Endothelial cell of umbilical vein (primary cell): ENCODE data around the gene PDX1. TPM values are rescaled to one million over a fixed set of nuclear protein-coding genes. Genes with fewer than 3 reads are reported as not detected.

Experiments
- BruUV-seq: library from RNA; stranded (reverse); fragments of 400-500 nt; replicated peaks from 2 replicates; lab custom pipeline; 2021; lab: Mats Ljungman, UMichigan
- CTCF ChIA-PET: fragments of 300-600, 350-600 bp; sonication (Branson Sonifier 250); formaldehyde crosslinking; loops from one replicate; lab custom pipeline; 2021; ENCODE audit warnings: antibody characterized with exemption, inconsistent platforms; lab: Charles Lee
- POLR2A ChIA-PET: fragments of 300-600, 350-600 bp; sonication (Branson Sonifier 250); formaldehyde crosslinking; loops from one replicate; lab custom pipeline; 2021; ENCODE audit warnings: antibody characterized with exemption, inconsistent platforms; lab: Charles Lee
- DNase-seq: peaks from one replicate; pipeline ENCODE4 v3.0.0-alpha.2; 2011; ENCODE audit warnings: low read depth, low spot score
- FAIRE-seq: peaks from 2 replicates; lab custom pipeline; 2011; peaks lifted over from hg19 to GRCh38; lab: Jason Lieb, UNC
- H2AFZ ChIP-seq: 2 replicates; pipeline ENCODE4 v1.6.0; 2012; ENCODE audit warnings: low read depth, low read length, control low read depth, inconsistent platforms
- H3K27ac ChIP-seq: 2 replicates; pipeline ENCODE4 v1.5.1; 2011; ENCODE audit warnings: low read depth, mild to moderate bottlenecking, control low read depth, low read length, moderate library complexity; ENCODE audit not compliant: insufficient read depth
- H3K27me3 ChIP-seq, 2 experiments: 2 replicates each; pipeline versions ENCODE4 v1.6.0 to v1.6.1; 2011; ENCODE audit warnings: low read length in 2 of 2, mixed read lengths in 1 of 2; ENCODE audit not compliant: control insufficient read depth in 2 of 2, insufficient read depth in 2 of 2
- H3K36me3 ChIP-seq, 2 experiments: 2 replicates in 1 of 2; 3 replicates in 1 of 2; pipeline ENCODE4 v1.5.1; 2011; ENCODE audit warnings: low read length in 2 of 2, mild to moderate bottlenecking in 1 of 2, moderate library complexity in 1 of 2; ENCODE audit not compliant: control insufficient read depth in 2 of 2, insufficient read depth in 2 of 2; ENCODE audit errors: extremely low read depth in 1 of 2
- H3K4me1 ChIP-seq: 3 replicates; pipeline ENCODE4 v1.5.1; 2011; ENCODE audit warnings: mild to moderate bottlenecking, low read length; ENCODE audit not compliant: control insufficient read depth, insufficient read depth; ENCODE audit errors: extremely low read depth
- H3K4me2 ChIP-seq: 2 replicates; pipeline ENCODE4 v1.6.1; 2011; ENCODE audit warnings: low read length, control low read depth, mixed read lengths; ENCODE audit not compliant: insufficient read depth
- H3K4me3 ChIP-seq, 3 experiments: fragments of 200-600 bp in 1 of 3; sonication (generic), shearing (Covaris generic) in 1 of 3; replicated peaks in 1 of 3; 2 replicates each; pipeline ENCODE4 v1.5.1; 2011 to 2016; ENCODE audit warnings: control low read depth in 3 of 3, low read length in 3 of 3, mild to moderate bottlenecking in 2 of 3, inconsistent platforms in 1 of 3, low read depth in 1 of 3, moderate library complexity in 1 of 3; ENCODE audit not compliant: insufficient read depth in 1 of 3
- H3K79me2 ChIP-seq: 2 replicates; pipeline ENCODE4 v1.6.0; 2012; ENCODE audit warnings: low read length, inconsistent platforms; ENCODE audit not compliant: control insufficient read depth, insufficient read depth
- H3K9ac ChIP-seq: replicated peaks from 2 replicates; pipeline ENCODE3; 2011; ENCODE audit warnings: low read length, control low read depth; ENCODE audit not compliant: insufficient read depth; ENCODE audit errors: extremely low read depth
- H3K9me1 ChIP-seq: replicated peaks from 3 replicates; pipeline ENCODE4 v1.6.0; 2011; ENCODE audit warnings: mild to moderate bottlenecking, low read length; ENCODE audit not compliant: control insufficient read depth, insufficient read depth; ENCODE audit errors: extremely low read depth
- H3K9me3 ChIP-seq: replicated peaks from 2 replicates; pipeline ENCODE4 v1.5.1; 2012; ENCODE audit warnings: low read length, inconsistent platforms; ENCODE audit not compliant: control insufficient read depth, insufficient read depth
- H4K20me1 ChIP-seq: replicated peaks from 2 replicates; pipeline ENCODE3; 2011; ENCODE audit warnings: mild to moderate bottlenecking, low read length; ENCODE audit not compliant: control insufficient read depth, insufficient read depth; ENCODE audit errors: extremely low read depth
- EZH2 ChIP-seq: IDR thresholded peaks from 2 replicates; pipeline ENCODE4 v1.6.1; 2012; ENCODE audit warnings: borderline replicate concordance, low read depth, mild to moderate bottlenecking, moderate library complexity, low read length, inconsistent platforms; ENCODE audit not compliant: severe bottlenecking
- FOS ChIP-seq: IDR thresholded peaks from 2 replicates; pipeline ENCODE4 v1.6.1; 2011; ENCODE audit warnings: mild to moderate bottlenecking, low read length, moderate library complexity, borderline replicate concordance; ENCODE audit not compliant: insufficient read depth
- JUN ChIP-seq: IDR thresholded peaks from 2 replicates; pipeline ENCODE4 v1.6.1; 2011; ENCODE audit warnings: borderline replicate concordance, low read depth; ENCODE audit not compliant: insufficient read length, insufficient read depth
- MAX ChIP-seq: IDR thresholded peaks from 2 replicates; pipeline ENCODE4 v1.6.1; 2011; ENCODE audit not compliant: insufficient read depth, insufficient read length
- MYC ChIP-seq: IDR thresholded peaks from one replicate; pipeline ENCODE4 v1.6.1; 2011; ENCODE audit warnings: mild to moderate bottlenecking, low read depth, low read length
- POLR2A ChIP-seq: IDR thresholded peaks from 2 replicates; pipeline ENCODE4 v1.6.1; 2012; ENCODE audit warnings: low read depth, mild to moderate bottlenecking, control low read depth, low read length
- dilution Hi-C: fragments of 300-500 bp; cut with MboI; formaldehyde crosslinking; loops from one replicate; pipeline ENCODE4 v1.15.0; 2019; ENCODE audit warnings: low sequenced_read_pairs; ENCODE audit not compliant: extremely low pct_ligation_motif_present
- intact Hi-C: fragments of 100-400 bp; cut with micrococcal nuclease; formaldehyde crosslinking; loops from one replicate; pipeline ENCODE4 v1.10.0; 2022
- polyA plus RNA-seq, 4 experiments: library from polyadenylated mRNA; depleted of rRNA in 3 of 4; stranded (reverse) in 3 of 4; unstranded in 1 of 4; fragments of >200 nt; gene quantifications; 2 replicates each; pipeline versions ENCODE4 v1.2.1 to v1.2.3, GENCODE V29; 2011 to 2012; ENCODE audit warnings: missing spikeins in 1 of 4
- total RNA-seq: library from RNA; stranded (reverse); gene quantifications from 2 replicates; pipeline ENCODE4 v1.2.3, GENCODE V29; 2021
- TF ChIP-seq, protein P1 (sequence below), 2 donors: IDR thresholded peaks; 1 replicate in 1 of 2; 2 replicates in 1 of 2; pipeline ENCODE4 v1.5.1; 2011; ENCODE audit warnings: low read length in 2 of 2, mild to moderate bottlenecking in 2 of 2, moderate library complexity in 2 of 2, control low read depth in 1 of 2, inconsistent platforms in 1 of 2, low read depth in 1 of 2; ENCODE audit not compliant: insufficient read depth in 1 of 2; ENCODE audit errors: extremely low read depth in 1 of 2

The PDX1 gene
- total and polyA plus RNA-seq, 2 donors (not counting 3 experiments of a cell fraction or from before 2014, with no cell fraction given), result not detected

DNA sequence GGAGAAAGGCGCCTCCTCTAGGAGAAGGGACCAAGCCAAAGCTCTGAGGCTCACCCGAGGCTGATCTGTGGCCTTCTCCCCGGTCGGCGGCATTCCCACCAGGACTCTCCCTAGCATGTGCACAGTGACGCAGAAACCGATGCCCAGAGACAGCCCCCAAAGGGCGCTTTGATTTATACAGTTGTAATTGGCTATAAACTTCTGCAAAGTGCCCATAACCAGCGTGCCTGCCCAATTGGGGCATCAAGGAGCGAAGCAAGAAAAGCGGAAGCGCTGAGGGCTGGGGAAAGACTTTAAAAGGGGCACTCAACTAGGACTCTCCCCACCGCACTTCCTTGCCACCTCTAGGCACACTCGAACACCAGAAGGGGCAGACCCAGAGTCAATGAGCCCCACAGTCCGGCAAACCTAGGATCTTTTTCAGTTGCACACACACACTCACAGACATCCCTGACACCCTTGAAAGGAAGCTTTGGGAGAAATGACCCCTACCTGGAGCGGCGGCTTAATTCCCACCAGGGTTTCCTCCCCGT, 47.5 kb downstream of the PDX1 start:
- CTCF ChIA-PET, result interaction anchor here (0.9 to 1.8 kb wide), 4 partner anchors 13 to 605 kb away, joined by 3 to 6 read pairs (median 4); no protein-coding TSS in a partner anchor

DNA sequence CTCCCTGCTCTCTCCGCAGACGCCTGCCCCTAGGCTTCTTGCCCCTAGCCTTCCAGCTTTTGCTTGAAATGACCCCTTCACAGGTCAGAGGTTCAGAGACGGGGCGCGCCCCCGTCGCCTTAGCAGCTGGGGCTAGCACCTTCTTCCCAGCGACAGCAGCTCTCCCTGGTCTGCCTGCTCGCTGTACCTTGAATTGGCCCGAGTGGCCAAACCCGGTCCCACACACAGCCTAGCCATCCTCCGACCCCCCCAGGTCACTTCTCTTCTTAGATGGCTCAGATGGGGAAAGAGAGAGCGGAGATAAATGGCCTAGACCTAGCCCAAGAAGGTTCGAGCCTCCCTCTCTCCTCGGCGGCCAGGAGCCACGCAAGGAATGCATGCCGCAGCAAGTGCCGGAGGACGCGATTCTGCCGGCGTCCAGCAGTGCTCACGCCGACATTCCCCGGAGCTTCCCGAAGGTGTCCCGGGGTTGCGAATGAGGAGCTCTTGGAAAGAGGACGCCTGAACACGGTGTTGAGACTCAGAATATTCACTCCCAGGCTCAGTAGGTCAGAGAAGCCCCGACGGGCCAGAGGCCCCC, 48.0 kb downstream of the PDX1 start:
- Histone ChIP-seq H3K9me1 (no peaks in the 10 kb centered on the region), H2AFZ (no peak overlapping the region), H3K9ac (no peak overlapping the region), H3K4me1 (no peaks in the 10 kb centered on the region), H3K4me3 (no peak overlapping the region), H3K4me2 (no peak overlapping the region), H3K36me3 (no peaks in the 10 kb centered on the region), H4K20me1 (no peaks in the 10 kb centered on the region), H3K27ac (no peak overlapping the region), H3K79me2 (no peaks in the 10 kb centered on the region), H3K9me3 (no peaks in the 10 kb centered on the region), H3K27me3 (peaks cover 89 to 99% of the 10 kb centered on the region in 2 experiments)
- DNase-seq (no peak), FAIRE-seq (no peak)
- CTCF ChIA-PET, result interaction anchor here (0.9 to 1.3 kb wide), 3 partner anchors 17 to 606 kb away, joined by 3 to 5 read pairs (median 4); no protein-coding TSS in a partner anchor
- no TSS peak for BruUV-seq
- POLR2A ChIA-PET, result no interaction called here
- dilution Hi-C loops, result no loop called here
- intact Hi-C loops, result no loop called here
- TF ChIP-seq MYC (no peak), EZH2 (peak; percentile 54), POLR2A (no peak), JUN (no peak)
- TF ChIP-seq, protein P1, sequence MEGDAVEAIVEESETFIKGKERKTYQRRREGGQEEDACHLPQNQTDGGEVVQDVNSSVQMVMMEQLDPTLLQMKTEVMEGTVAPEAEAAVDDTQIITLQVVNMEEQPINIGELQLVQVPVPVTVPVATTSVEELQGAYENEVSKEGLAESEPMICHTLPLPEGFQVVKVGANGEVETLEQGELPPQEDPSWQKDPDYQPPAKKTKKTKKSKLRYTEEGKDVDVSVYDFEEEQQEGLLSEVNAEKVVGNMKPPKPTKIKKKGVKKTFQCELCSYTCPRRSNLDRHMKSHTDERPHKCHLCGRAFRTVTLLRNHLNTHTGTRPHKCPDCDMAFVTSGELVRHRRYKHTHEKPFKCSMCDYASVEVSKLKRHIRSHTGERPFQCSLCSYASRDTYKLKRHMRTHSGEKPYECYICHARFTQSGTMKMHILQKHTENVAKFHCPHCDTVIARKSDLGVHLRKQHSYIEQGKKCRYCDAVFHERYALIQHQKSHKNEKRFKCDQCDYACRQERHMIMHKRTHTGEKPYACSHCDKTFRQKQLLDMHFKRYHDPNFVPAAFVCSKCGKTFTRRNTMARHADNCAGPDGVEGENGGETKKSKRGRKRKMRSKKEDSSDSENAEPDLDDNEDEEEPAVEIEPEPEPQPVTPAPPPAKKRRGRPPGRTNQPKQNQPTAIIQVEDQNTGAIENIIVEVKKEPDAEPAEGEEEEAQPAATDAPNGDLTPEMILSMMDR (IDR thresholded peaks at IDR 0.05; ENCODE audit: extremely low read depth in 1 of 2, insufficient read depth in 1 of 2, low read depth in 1 of 2, low read length in 2 of 2), result no peak

More for the DNA sequence above, 47.5 kb downstream of the PDX1 start:
- no peaks in the 10 kb centered on the region for H3K79me2 ChIP-seq
- no peaks in the 10 kb centered on the region for H3K36me3 ChIP-seq
- no peaks in the 10 kb centered on the region for H3K9me1 ChIP-seq
- dilution Hi-C loops (no loop called here), intact Hi-C loops (no loop called here)
- H3K4me1 ChIP-seq, result no peaks in the 10 kb centered on the region
- TF ChIP-seq MAX (no peak), EZH2 (peak; percentile 16), POLR2A (no peak), FOS (no peak)
- no peak overlapping the region for H3K27ac ChIP-seq
- no peak overlapping the region for H3K4me3 ChIP-seq
- H2AFZ ChIP-seq, result no peak overlapping the region
- DNase-seq, result no peak
- H3K9ac ChIP-seq, result no peak overlapping the region
- no peaks in the 10 kb centered on the region for H3K9me3 ChIP-seq
- H4K20me1 ChIP-seq, result no peaks in the 10 kb centered on the region
- no peak for FAIRE-seq
- peaks cover 90 to 98% of the 10 kb centered on the region in 2 experiments for H3K27me3 ChIP-seq
- no peak overlapping the region for H3K4me2 ChIP-seq
- BruUV-seq, result no TSS peak
- POLR2A ChIA-PET, result no interaction called here
